Activated T-cell treated with anti-CD3 and anti-CD28 coated beads, Interleukin-2, amount 50 U/mL, for 1 hour (primary cell): ENCODE data around the gene REEP6.

ENCODE experiments used
- DNase-seq: peaks from one replicate; pipeline ENCODE4 v3.0.0-alpha.2; 2020

Gene REEP6

GRCh38 chr19:1491114-1491848 lies at the start of gene REEP6:
TSS of gene REEP6 (plus strand) at chr19:1491181. CDS start at chr19:1491270, 89 bp downstream.
- no peak for DNase-seq

- no peak for DNase-seq
Observed at GRCh38 chr19:1441677-1442438, 49.1 kb upstream of the REEP6 start.

DNA sequence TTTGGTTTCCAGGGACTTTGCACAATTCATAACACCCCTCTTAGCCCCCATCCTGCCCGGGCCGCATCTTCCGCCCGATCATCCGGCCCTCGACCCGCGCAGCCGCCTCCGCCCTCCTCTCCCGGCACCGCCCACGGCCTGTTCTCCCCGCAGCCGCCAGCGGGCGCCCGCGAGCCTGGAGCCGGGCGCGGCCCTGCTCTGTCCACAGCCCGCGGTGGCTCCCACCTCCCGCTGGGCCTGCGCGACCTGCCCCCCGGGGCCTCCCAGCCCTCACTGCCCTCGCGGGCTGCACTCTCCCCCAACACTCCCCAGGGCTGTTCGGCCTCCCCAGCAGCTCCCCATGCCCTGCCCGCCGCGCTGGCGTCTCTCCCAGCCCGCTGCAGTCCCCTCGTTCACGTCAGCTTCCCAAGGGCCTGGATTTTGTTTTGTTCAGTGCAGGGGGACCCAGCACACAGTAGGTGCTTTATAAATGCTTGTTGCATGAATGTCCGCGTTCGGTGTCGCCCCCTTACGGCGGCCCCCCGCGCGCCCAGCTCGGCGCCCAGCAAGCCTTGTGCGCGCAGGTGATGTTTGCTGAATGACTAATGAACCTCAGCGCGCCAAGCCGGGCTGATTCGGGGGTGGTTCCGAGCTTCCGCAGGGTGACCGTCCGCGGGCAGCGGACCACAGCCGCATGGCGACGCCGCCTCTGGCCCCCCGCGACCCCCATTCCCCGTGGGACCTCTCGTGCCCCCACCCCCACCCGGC lies 45.6 kb upstream of the REEP6 start:
- peak; percentile 84 for DNase-seq

- no peak for DNase-seq
Observed at GRCh38 chr19:1445932-1446712, 44.9 kb upstream of the REEP6 start.

DNA sequence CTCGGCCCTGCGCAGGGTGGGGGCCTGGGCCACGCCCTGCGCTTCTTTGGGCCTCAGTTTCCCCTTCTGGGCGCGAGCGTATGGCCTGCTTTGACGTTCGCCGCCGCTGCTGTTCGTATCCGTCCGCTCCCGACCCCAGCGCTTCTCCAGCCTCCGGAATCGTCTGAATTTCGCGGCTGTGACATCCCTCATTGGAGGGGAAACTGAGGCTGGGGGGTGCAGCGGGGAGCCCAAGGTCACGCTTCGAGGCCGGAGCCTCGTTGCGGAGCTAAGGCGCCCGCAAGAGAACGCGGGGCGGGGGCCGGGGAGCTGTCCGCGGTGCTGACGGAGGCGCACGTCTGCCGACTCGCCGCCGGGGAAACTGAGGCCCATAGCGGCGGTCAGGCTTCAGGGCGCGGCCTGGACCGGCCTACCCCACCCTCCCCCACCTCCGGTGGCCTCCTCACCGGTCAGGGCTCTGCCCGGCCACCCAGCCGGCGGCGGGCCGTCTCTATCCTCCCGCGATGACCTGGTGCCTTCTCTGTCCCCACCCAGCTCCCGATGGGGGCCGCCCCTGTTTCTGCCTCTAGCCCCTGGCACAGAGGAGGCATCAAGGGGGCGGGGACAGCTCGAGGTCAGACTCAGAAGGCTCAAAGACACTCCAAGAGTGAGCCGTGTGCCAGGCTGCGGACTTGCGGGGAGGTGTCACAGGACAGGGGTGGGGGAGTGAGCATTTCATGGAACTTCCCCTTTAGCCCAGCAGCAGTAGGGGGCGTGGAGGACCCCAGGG lies 44.1 kb upstream of the REEP6 start:
- no peak for DNase-seq

DNA sequence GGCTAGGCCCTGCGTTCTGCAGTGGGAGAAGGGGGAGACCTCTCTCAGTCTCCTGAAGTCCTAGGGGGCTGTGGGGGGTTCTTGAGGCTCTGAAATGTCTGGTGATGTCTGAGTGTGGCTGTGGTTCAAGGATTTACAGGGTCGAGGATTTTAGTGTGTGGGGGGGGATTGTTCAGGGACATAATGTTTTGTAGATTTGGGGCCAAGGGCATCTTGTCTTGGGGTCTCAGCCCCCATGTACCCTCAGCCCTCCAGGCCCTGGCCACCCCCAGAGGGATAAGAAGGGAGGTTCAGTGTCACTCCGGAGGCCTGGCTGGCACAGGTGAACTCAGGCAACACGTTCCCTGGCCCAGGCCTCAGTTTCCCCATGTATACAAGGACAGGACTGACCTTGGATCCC lies 43.5 kb upstream of the REEP6 start:
- no peak for DNase-seq

GRCh38 chr19:1447944-1448343 lies 43.0 kb upstream of the REEP6 start:
- DNase-seq = no peak

- no peak for DNase-seq
Observed at GRCh38 chr19:1449467-1450442, 41.2 kb upstream of the REEP6 start, which contains the start of gene APC2. TSS of gene APC2 (plus strand) at chr19:1450121. CDS start at chr19:1453002, 2,881 bp downstream.

DNA sequence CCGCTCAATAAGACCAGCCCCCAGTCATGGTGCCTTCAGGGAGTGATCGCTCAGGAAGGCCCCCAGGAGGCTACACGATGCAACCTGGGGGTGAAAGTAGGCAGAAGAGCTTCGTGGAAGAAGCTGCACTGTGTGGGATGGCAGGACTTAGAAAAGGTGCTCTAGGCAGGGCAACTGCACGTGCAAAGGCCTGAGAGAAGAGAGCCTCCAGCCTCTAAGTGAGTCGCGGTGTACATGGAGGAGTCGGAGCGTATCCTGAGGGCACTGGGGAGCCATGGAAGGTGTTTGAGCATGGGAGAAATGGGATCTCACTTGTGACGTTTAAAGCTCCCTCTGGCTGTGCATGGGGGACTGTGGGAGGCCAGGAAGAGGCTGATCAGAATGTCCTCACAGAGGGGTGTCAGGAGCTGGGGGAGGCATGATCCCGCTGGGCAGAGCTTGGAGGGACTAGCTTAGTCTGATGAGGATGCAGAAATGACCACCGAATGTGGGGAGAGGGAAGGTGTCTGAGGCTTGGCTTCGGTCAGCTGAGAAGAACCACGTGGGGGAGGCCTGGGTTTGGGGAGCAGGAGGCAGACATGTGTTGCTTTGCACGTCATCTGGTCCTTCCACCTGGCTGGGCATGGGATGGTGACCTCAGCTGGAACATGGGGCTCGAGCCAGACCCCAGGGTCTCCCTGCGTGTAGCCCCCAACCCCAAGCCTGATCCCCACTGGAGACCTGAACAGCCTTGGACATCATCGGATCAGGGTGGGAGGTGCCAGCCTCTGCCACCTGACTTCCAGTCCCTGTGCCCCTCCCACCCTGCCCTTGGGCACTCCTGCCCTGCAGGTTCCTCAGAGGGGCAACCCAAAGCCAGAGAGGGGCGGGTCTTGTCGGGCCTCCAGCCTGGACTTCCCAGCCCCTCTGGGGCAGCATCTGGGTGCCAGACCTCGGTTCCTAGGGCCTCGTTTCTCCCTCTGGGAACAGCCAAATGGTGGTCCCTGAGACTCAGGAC lies 39.9 kb upstream of the REEP6 start:
- no peak for DNase-seq

DNA sequence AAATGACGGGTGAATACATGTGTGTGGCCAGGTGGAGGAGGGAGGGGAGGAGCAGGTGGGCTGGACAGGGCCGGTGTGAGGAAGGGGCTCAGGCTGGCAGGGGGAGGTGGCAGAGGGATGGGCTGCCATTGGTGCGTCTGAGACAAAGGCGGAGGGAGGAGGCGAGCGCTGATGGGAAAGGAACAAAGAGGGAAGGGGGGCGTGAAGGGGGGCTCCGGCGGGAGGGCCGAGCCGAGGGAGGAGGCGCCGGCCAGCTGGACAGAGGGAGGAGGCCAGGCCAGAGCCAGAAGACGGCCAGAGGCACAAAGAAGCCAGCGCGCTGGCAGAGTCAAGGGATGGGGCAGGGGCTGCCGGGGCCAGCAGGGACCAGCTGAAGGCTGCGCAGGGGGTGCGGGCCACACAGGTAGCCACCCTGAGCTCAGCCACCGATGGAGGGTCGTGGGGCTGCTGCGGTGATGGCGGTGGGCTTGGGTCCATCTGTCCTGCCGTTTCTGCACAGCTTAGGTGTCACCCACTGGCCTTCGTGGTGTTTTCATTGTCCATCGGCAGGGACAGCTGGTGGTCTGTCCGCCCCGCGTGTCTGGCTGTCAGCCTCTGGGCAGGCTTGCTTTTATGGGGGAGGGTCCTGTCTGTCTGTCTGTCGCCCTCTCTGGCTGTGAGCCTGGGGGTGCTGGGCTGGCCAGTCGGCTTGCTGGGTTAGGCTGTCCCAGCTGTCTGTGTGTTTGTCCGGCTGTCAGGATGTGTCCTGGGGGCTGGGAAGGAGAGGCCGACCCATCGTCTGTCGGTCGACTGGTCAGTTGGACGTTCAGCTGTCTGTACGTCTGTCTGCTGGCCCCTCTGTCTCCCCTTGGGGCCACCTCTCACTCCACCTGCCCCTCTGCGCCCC lies 38.8 kb upstream of the REEP6 start:
- DNase-seq = no peak

DNA sequence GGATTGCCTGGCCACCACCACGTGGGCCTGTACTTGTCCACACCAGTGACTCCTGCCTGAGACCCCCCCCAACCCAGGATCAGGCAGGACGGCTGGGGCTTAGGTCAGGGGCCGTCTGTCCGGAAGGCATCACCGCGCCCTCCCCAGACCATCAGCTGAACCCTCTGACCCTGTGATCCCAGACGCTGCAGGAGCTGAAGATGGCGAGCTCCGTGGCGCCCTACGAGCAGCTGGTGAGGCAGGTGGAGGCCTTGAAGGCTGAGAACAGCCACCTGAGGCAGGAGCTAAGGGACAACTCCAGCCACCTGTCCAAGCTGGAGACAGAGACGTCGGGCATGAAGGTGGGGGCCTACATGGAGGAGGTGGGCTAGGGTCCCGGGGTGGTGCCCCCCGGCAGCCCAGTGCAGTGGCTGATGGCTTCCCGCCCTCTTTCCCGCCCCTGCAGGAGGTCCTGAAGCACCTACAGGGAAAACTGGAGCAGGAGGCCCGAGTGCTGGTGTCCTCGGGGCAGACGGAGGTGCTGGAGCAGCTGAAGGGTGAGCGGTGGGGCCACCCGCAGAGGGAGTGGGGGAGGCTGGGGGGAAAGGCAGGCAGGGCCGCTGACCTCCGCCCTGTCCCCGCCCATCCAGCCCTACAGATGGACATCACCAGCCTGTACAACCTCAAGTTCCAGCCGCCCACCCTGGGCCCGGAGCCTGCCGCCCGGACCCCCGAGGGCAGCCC lies 38.0 kb upstream of the REEP6 start:
- no peak for DNase-seq

GRCh38 chr19:1453525-1454364 lies 37.2 kb upstream of the REEP6 start:
- DNase-seq = no peak

DNA sequence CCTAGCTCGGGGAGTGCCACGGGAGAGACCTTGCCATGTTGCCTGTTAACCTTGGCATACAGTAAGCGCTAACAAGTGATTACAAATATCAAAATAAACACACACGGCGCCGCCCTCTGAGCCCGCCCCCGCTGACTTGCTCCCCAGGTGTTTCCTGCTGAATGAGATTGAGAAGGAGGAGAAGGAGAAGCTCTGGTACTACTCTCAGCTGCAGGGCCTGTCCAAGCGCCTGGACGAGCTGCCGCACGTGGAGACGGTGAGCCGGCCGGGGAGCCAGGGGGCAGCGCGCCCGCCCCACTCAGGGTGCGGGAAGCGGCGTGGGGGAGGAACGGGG lies 36.0 kb upstream of the REEP6 start:
- no peak for DNase-seq

DNA sequence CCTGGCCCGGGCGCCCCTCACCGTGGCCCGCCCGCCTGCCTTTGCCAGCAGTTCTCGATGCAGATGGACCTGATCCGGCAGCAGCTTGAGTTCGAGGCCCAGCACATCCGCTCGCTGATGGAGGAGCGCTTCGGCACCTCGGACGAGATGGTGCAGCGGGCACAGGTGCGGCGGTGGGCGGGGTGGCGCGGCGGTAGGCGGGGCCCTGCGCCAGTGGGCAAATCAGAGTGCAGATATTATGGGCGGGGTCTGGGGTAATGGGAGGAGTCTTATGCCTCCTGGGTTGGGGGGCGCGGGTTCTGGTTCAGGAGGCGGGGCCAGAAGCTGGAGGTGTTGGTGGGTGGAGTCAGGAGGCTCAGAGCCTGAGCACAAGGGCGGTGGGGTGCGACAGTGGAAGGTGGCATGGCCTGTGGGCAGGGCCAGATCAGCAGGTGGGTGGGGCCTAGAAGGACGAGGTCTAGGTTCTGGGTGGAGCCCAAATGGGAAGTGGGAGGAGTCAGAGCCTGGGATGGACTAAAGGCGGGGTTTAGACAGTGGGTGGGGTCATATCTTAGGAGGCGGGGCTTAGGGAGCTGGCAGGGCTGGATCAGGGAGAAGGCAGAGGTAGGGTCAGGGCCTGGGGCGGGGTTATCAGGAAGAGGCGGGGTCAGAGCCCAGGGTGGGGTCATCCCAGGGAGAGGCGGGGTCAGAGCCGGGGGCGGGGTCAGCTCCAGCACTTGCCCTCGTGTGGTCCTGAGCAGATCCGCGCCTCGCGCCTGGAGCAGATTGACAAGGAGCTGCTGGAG lies 35.5 kb upstream of the REEP6 start:
- DNase-seq = peak; percentile 59

- DNase-seq = no peak
Observed at GRCh38 chr19:1456121-1456900, 34.7 kb upstream of the REEP6 start.
